ENCODE data around the gene SH3BP5.

Gene SH3BP5

DNA sequence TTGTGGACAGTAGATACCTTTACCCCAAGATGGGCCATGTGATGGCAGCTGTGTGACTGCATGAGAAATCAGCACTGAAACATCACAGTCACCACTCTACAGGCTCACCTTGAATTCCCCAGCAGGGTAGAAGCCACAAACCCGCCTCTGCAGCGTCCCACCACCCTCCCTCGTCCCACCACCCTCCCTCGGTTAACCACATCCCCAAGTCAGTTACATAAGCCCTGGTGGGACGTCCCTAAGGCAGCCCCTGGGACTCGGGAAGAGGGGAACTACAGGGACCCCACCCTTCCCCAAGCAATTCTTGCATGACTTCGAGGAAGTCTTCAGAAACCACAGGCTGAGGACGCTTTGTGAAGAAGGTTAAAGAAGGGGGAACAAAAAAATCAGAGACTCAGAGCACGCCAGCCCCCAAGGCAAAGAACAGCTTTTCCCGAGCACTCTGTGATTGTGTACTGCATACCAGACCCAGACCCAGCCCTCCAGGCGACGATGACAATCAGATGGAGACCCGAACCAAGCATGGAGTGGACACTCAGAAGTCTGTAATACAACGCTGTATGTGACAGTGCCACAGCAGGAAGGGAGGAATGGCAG lies 60.5 kb downstream of the SH3BP5 start:
- DNase-seq: no peak

DNA sequence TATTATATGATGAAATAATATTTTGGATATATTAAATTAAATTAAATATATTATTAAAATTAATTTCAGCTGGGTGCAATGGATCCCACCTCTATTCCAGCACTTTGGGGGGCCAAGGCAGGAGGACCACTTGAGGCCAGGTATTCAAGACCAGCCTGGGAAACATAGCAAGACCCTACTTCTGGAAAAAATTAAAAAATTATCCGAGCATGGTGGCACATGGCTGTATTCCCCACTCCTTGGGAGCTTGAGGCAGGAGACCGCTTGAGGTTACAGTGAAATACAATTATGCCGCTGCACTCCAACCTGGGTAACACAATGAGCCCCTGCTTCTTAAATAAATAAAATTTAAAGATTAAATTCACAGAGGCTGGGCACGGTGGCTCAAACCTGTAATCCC lies 61.4 kb downstream of the SH3BP5 start:
- DNase-seq: no peak

DNA sequence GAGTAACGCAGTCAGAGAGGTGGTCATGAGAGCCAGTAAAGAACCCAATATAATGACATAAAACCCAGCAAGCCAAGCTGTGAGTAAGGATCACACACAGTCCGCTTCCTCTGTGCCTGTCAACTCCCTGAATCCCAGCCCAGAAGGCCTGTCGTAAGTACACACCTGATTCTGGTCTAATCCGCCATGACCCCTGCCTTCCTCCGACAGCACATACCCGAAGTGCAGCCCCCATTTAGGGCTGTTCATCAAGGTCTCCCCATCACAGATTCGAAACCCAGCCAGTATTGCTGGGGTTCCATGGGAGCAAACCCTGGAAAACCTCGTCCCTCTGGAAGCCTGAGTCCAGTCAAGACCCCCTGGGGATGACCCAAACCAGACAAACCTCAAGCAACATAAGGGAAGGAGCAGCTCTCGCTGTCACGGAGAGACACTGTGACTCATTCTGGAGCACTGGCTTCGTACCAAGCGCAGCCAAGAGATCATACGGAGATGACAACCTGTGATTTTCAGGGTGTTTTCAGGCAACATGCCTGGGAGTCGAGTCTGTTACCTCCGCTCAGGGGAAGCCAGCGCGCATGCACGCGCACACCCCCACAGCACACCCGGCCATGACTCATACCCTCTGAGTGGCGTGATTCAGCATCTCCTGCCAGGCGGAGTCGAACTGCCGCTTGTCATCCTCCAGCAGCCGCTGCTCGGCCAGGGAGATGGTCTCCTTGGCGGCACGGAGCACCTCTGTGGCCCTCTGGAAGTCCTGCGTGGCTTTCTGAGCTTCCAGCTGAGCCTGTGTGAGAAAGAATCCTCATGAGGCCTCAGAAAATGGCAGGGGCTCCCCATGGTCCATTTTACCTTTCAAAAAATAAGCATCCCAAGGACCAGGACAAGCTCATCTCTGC lies 63.0 kb downstream of the SH3BP5 start:
- no peak for DNase-seq

DNA sequence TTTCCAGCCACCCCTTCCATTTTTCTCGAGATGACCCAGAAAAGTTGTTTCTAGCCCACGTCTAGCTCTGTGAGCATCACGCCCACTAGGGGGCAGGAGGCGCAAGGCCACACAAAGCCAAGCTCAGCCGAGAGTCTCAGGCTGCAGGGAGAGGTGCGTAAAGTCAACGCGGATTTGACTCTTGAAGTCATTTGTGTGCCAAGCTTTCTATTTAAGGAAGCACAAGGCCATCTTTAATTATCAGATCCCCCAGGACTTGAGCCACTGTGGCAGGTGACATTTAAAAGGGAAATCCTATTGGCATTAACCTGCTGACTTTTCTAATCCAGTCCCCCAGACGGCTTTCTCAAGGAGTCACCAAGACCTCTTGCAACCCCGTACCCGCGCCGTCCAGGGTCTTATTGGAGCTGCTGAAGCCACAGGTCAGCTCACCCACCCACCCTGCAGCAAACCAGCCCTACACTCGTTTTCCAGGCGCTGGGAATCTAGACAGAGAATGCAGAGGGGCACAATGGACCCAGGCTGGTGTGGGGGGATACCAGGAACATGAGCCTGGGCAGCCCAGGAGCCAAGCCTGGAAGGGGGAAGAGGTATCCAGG lies 64.3 kb downstream of the SH3BP5 start:
- DNase-seq: peak; percentile 72

DNA sequence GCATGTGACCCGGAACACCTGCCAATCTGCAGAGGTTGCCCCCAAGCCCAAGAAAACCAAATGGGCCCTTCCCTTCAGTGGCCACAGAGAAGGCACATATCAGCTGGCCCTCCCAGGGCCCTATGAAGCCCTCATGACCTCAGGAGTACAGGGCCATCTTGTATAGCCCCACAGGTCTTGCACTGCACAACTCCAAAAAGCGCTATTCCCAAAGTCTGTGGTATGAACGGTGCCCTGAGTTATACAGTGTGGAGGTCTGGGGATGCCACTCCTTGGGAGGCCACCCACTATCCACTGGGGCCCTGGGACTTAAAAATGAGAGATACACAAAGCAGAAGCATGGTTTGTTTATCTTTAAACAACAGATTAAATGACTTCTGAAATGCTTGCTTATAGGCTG lies 64.9 kb downstream of the SH3BP5 start:
- DNase-seq: no peak

DNA sequence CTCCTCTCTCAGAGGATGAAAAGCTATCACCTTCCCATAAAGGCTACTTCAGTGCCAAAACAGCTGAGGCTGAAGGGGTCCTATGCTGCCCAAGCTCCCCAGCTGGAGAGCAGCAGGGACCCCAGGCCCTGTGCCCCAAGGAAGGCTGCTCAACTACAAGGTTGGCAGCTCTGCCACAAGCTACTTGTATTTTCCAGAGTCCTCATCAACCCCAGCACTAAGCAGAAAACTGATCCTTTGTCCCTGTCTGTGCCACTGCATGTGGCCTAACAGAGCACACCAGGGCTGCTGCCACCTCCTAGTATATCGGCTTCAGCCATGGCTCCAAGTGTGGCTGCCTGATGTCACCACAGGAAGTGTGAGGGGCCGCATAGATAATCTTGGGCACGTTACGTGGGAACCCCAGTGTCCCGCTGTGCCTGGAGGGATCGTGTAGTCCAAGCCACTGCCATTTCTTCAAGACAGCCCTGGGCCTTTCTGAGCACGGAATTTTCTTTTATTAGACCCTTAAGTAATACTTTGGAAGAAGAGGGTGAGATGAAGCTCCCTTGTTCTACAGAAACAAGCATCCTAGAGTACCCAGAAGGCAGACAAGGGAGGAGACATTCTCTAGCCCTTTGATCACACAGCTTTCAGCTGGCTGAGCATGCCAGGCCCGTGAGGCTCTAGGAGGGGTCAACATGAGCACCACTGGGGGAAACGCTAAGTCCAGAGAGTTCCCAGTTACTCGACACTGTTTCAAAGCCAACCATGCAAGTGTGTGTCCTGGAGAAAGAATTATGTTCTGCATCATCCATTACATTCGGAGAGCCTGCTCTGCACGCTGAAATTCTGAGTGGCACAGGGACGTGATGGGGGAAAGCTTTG lies 65.6 kb downstream of the SH3BP5 start:
- no peak for DNase-seq

DNA sequence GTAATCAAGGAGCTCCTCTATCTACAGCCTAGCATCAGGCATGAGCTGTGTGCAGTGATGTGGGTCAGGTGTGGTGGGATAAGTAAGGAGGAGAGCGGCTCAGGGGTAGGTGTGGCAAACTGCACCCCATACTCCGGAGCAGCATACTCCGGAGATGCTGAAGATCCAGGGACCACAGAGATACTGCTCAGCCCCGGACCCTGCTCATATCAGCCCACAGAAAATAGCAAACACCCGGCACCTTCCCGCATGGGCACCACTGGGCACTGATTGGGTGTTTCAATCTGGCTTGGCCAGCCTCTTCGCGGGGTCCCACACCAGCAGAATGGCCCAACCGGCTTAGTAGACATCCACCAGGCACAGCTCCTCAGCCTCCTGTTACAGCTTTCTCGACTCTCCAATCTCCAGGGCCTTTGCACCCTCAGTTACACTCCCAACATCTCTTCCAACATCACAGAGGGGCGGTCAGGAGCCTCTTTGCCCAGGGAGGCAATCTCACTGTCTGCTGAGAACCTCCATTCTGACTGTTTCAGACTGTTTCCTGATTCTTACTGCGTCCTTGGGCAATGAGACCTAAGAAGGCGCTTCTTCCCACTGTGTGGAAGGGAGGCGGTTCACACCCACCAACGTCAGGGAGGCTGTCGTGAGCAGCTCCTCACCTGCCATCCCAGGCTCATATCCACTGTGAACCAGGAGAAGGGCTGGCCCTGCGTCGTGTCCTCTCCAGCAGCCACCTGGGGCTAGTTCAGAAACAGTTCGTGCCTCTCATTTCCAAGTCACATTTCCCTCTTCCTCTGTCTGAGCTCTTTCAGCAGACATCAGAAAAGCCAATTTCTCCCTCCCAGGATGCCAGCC lies 66.5 kb downstream of the SH3BP5 start:
- no peak for DNase-seq

DNA sequence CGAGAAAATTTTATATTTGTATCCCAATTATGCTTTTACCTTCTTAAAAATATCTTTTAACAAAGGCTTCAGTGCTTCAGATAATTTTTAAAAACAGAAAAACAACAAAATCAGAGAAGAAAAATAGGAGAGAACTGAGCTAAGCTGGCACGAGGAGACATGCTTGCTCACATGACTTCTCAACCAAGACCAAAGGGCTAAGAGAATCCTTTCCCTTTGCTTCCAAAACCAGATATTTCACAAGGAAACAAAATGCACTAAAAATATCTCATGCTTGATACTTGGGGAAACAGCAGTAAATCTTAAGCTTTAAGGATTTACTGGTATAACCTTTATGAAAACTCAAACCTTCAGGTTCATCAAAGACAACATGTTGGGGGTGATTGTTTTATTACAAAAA lies 67.9 kb downstream of the SH3BP5 start:
- no peak for DNase-seq

DNA sequence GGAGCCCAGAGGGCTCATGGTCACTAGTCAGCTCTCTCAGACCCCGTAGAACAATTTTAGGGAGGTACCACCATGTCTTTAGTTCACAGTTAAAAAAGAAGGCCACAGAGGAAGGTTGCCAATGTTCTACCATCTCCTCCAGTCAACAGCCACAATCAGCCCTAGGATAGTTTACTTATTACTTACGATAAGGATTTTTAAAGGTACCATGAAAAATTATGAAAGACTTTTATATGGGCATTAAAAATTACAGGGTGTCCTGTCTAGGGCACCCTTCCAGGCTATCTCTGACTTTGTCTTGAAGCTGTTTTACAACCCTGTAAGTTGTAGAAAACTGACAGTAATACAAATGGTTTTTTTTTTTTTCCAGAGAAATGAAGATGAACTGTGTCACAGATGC lies 68.5 kb downstream of the SH3BP5 start:
- no peak for DNase-seq

DNA sequence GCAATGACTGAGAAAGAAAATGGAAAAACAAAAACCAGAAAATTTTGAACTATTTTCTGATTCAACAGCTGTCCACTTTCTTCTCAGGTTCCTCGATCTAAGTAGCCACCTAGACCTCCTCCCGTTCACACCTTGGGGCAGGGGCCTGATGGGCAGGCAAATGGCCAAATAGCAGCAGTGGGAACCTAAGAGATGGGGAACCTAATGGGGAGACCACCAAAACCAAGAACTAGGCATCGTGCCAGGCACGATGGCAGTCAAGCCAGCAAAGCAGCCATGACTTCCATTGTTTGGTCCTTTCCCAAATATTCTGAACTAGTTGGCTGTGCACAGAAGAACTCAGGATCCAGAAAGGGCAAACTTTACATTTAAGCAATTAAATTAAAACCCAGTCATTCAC lies 69.3 kb downstream of the SH3BP5 start:
- no peak for DNase-seq

DNA sequence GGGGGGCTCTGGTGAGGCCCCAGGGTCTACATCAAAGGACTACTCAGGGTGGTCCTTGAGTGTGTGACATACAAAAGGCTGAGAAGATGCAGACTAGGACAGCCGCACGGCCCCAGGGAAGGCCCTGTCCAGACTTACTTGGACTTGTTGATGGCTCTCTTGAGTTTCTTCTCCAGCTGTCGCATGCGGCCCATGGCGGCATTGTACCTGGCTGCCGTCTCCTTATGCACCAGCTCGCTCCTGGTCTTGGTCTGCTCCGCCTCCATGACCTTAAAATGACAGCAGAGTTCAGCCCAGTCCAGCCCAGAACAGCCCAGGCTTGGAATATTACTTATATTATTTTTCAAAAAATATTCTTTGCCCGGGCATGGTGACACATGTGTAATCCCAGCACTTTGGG lies 70.4 kb downstream of the SH3BP5 start:
- DNase-seq: no peak

DNA sequence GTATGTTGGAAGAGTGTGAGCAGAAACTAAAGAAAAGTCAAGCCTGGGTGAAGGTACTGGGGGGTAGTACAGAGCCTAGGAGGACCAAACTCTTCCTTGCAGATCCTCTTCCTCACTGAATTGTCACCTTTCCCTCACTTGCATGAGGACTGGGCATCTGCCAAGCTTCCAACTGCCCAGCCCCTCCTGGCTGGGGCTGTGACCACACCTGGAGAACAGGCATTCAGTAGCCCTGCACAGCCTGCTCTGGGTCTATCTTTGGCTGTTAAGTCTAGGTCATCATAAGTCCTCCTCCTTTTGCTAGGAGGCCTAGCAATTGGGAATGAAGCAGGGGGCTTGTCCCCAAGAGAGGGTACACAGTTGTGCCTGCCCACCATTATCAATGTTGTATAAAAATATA lies 71.1 kb downstream of the SH3BP5 start:
- no peak for DNase-seq

DNA sequence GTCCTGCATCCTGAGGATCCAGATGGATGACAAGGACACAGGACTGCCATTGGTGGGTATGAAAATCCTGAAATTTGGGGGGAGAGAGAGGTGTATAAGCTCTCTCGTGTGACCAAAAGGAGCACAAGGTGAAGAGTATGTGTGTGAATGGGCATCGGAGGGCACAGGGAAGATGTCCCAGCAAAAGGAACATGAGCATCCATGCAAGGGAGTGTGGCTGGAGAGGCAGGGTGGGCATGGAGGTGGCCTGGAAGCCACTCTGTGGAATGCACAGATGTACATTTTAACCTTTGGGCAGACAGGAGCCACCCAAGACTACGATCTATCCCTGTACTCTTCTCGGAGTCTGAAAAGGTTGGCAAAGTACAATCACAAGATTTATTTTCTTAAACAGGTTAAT lies 71.9 kb downstream of the SH3BP5 start:
- DNase-seq: no peak

DNA sequence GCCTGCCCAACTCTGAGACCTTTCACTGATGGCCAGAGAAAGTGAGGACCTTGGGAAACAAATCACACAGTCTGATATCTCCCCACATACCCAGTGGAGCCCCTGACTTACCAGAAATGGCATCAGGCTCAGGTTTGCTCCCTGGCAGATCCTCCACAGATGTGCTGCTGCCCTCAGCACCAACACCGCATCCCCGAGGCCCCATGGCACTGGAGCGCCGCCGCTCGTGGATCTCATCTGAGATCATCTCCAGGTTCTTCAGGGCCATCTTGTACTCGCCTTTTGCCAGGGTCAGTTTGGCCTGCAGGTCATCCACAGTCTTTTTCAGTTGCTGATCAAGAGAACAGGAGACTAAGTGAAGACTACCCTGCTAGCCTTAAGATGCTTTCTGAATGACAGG lies 73.7 kb downstream of the SH3BP5 start:
- DNase-seq: no peak

DNA sequence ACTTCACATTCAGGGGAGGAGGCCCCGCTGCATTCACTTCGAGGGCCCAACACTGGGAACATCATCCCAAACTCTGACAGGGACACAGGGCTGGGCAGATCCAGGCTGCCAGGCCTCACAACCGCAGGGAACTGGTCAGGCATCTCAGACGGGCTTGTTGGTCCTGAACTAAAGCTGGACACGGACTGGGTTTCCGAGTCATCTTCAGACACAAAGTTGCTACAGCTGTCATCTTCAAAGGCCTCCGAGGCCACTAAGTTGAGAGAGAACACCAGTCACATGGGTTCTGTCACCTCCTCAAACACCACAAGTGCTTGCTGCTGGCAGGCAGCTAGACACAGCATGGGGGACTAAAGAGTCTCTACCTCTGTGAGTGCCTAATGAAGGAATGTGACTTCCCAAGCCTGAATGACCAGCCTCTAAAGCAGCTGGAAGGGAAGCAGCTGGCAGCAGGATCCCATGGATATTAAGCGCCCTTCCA lies 75.5 kb downstream of the SH3BP5 start:
- DNase-seq: no peak

DNA sequence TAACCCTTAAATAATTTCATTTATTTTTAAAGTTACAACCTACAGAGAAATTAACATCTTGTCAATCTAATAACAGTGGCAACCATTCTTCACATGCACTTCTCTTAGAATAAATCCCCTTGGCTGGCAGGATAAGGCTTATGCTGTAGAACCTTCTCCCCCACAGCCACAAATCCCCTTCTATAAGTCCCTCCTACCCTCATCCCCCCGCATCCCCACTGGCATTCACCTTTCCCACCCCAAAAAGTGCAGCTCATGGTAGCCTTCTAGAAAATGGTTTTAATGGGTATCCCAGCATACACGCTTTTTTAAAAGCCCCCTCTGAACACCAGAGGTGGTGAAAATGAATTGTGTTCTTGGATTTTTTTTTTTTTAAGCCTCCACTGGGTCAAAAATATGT lies 77.2 kb downstream of the SH3BP5 start:
- DNase-seq: no peak

DNA sequence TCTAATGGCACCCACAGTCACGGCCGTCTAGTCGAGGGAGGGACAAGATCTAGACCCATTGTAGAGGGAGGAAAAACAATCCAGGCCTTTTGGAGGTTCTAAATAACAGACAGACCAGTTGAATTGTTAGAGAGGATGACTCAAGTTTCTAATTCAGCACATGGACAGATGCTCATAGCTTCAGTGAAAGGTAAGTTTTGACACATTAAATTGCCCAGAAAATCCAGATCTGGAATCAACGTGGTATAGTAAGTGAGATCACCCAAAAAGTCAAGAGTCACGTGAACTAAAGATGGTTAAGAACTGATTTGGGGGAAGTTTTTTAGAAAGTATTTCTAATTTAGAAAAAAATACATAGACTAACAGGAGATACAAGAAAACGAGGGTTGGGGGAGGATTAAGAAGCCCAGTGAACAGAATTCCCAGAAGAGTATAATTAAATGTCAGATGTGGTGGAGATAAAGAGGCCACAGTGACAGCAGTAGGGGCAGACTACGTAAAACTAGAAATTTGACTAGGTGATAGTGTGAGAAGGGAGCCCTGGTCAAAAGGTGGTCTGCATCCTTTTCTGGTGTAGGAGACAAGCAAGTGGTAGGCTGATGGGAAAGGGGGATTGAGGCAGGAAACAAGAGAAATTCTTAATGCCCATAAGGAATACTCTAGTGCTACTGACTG lies 79.2 kb downstream of the SH3BP5 start:
- no peak for DNase-seq

DNA sequence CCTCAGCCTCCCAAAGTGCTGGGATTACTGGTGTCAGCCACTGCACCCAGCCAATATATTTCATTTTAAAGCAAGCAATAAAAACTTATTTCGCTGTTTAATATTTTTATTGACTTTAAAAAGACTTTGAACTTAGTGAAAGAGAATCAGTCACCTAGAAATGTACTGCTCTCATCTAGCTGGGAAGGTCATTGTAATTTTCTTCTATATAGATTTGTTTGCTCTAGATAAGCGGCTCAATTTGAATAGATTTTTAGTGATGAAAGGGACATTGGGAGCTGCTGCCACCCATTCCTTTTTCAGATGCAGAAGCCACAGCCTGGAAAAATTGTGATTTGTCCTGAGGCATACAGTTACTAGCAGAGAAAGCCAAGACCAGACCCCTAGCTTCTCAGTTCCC lies 86.2 kb downstream of the SH3BP5 start:
- DNase-seq: no peak

DNA sequence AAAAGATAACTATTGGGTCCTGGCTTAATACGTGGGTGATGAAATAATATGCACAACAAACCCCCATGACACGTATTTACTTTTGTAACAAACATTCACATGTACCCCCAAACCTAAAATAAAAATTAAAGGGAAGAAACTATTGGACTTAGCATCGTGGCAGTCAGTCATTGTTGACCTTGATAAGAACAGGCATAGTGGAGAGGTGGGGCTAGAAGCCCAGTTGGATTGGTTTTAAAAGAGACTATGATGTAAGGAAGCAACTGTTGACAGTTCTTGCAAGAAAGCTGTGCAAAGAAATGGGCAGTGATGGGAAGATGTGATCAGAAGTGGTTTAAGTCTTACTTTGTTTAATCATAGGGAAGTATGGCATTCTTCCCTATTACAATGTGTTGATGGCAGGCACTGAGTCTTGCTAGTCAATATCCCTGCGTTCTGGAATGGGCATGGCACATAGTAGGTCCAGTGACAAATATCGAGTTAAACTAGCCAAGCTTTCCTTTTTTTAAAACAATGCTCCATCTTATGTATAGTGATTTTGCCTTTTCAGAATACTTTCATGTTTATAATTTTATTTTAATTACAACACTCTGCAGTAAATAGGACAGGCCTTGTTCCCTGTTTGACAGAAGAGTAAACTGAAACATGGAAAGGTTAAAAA lies 88.4 kb downstream of the SH3BP5 start:
- no peak for DNase-seq

DNA sequence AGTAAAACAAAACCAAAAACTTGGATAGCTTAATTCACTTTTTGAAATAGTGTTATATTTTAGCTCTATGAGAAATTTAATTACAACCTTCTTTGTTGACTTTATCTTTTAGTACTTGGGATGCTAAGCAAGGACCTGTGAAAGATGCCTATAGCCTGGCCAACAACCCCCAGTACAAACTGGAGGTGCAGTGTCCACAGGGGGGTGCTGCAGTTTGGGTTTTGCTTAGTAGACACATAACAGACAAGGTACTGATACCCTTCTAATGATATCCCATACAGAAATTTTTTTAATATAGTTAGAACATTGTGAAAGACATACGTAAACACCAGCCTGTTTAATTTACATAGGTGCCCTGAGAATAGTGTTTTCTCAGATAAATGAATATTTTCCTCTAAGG lies 91.0 kb downstream of the SH3BP5 start:
- DNase-seq: no peak

DNA sequence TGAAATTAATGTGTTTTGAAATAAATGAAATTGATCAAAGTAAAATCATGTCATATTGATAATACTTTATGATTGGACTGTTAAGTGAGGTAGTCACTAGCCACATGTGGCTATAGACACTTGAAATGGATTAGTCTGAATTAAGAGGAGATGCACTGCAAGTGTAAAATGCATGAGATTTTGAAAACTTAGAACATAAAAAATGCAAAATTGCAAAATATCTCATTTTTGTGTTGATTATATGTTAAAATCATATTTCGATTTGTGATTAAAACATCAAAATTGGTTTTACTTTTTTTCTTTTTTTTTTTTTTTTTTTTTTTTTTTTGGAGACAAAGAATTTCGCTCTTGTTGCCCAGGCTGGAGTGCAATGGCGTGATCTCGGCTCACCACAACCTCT lies 103.1 kb downstream of the SH3BP5 start:
- no peak for DNase-seq

Measured in NCI-H510A treated with DMSO at 0.1 percent for 48 hours (cell line).